HepG2 (cell line): ENCODE measurements around the gene COX5B. TPM values are rescaled to one million over a fixed set of nuclear protein-coding genes. Genes with fewer than 3 reads are reported as not detected.

Source experiments
- ELK4 ChIP-seq: sonication (generic); formaldehyde crosslinking; IDR thresholded peaks from 2 replicates; pipeline ENCODE4 v1.9.0; 2021; ENCODE audit warnings: missing genetic modification reagents, borderline replicate concordance
- FOXK2 ChIP-seq: fragments of 450-650 bp; IDR thresholded peaks from 2 replicates; pipeline ENCODE4 v1.6.1; 2016
- HIC2 ChIP-seq: sonication (generic); formaldehyde crosslinking; IDR thresholded peaks from 2 replicates; pipeline ENCODE4 v1.9.0; 2022; ENCODE audit warnings: low read depth, missing genetic modification reagents
- HMG20B ChIP-seq: conservative IDR thresholded peaks from 2 replicates; pipeline ENCODE4 v1.6.1; 2016; ENCODE audit warnings: missing genetic modification reagents, missing compliant biosample characterization
- HNF4A ChIP-seq: sonication (generic); formaldehyde crosslinking; IDR thresholded peaks from 2 replicates; pipeline ENCODE4 v1.4.0; 2020; ENCODE audit warnings: missing genetic modification reagents
- IKZF1 ChIP-seq: fragments of 450-650 bp; IDR thresholded peaks from 2 replicates; pipeline ENCODE4 v1.7.1; 2016
- KLF15 ChIP-seq: sonication (generic); formaldehyde crosslinking; IDR thresholded peaks from 2 replicates; pipeline ENCODE4 v1.8.1; 2023; ENCODE audit warnings: borderline replicate concordance, mild to moderate bottlenecking, inconsistent platforms, missing genetic modification reagents, mixed read lengths
- POLR2AphosphoS5 ChIP-seq: IDR thresholded peaks from 2 replicates; pipeline ENCODE4 v1.6.1; 2012; ENCODE audit warnings: low read depth, low read length
- RFX1 ChIP-seq: fragments of 450-650 bp; IDR thresholded peaks from 2 replicates; pipeline ENCODE4 v1.6.1; 2017
- SP2 ChIP-seq: sonication (generic); formaldehyde crosslinking; IDR thresholded peaks from 2 replicates; pipeline ENCODE4 v1.5.1; 2020; ENCODE audit warnings: mild to moderate bottlenecking, missing genetic modification reagents
- THAP11 ChIP-seq: IDR thresholded peaks from 2 replicates; pipeline ENCODE4 v1.6.1; 2016; ENCODE audit warnings: missing biosample characterization, missing genetic modification reagents
- ZNF180 ChIP-seq: sonication (generic); formaldehyde crosslinking; IDR thresholded peaks from 2 replicates; pipeline ENCODE4 v1.4.0; 2020; ENCODE audit warnings: low read depth, missing genetic modification reagents, borderline replicate concordance
- ZNF503 ChIP-seq: sonication (generic); formaldehyde crosslinking; IDR thresholded peaks from 2 replicates; pipeline ENCODE4 v1.4.0; 2020; ENCODE audit warnings: missing genetic modification reagents
- ZNF574 ChIP-seq: sonication (generic); formaldehyde crosslinking; IDR thresholded peaks from 2 replicates; pipeline ENCODE4 v1.4.0; 2020; ENCODE audit warnings: missing genetic modification reagents
- ZNF687 ChIP-seq: sonication (generic); formaldehyde crosslinking; IDR thresholded peaks from 2 replicates; pipeline ENCODE4 v1.5.1; 2020; ENCODE audit warnings: mild to moderate bottlenecking, missing genetic modification reagents, moderate library complexity
- ZNF737 ChIP-seq: sonication (generic); formaldehyde crosslinking; IDR thresholded peaks from 2 replicates; pipeline ENCODE4 v1.5.0; 2020; ENCODE audit warnings: missing genetic modification reagents, mild to moderate bottlenecking, borderline replicate concordance
- ZNF773 ChIP-seq: sonication (generic); formaldehyde crosslinking; IDR thresholded peaks from 2 replicates; pipeline ENCODE4 v1.4.0; 2020; ENCODE audit warnings: missing genetic modification reagents, borderline replicate concordance
- polyA plus RNA-seq, 8 experiments: library from polyadenylated mRNA; depleted of rRNA in 3 of 8; stranded (reverse) in 7 of 8; unstranded in 1 of 8; fragments of >200 nt; fragmentation: Illumina TruSeq in 4 of 8; extraction: Trizol in 4 of 8; gene quantifications; 2 replicates each; pipeline versions ENCODE4 v1.2.1 to v1.2.3, GENCODE V29; 2011 to 2016; ENCODE audit warnings: low read depth in 4 of 8, missing spikeins in 1 of 8, mixed read lengths in 1 of 8; ENCODE audit not compliant: insufficient read depth in 1 of 8
- total RNA-seq, 5 experiments: library from RNA; depleted of rRNA; stranded (reverse); fragments of >200 nt; fragmentation: Illumina TruSeq; extraction: Trizol; gene quantifications; 2 replicates each; pipeline ENCODE4 v1.2.3, GENCODE V29; 2016; ENCODE audit warnings: low read depth in 1 of 5

COX5B gene
- total and polyA plus RNA-seq, 2 of the 13 experiments (the other 11 are each of a cell fraction or from before 2014, with no cell fraction given): 453 to 536 TPM

GRCh38 chr2:97697252-97698235, 51.7 kb downstream of the COX5B start (continued):
- TF ChIP-seq FOXK2: no peak
- 0 out of 2 replicates have a peak, but pooled peaks have one; percentile 37 for TF ChIP-seq ZNF574 (CRISPR knock-in tag)
- no peak for TF ChIP-seq ZNF773
- TF ChIP-seq IKZF1: no peak
- no peak for TF ChIP-seq ELK4 (CRISPR knock-in tag)
- TF ChIP-seq HNF4A (CRISPR knock-in tag): no peak
- TF ChIP-seq HIC2 (CRISPR knock-in tag): no peak
- TF ChIP-seq HMG20B (CRISPR knock-in tag): no peak
- no peak for TF ChIP-seq POLR2AphosphoS5
- TF ChIP-seq THAP11: peak; percentile 43; the same call in 1 of the 2 replicates
- TF ChIP-seq SP2 (CRISPR knock-in tag): no peak
- no peak for TF ChIP-seq ZNF687
- TF ChIP-seq ZNF503 (CRISPR knock-in tag): no peak
- no peak for TF ChIP-seq KLF15
- TF ChIP-seq ZNF180: no peak
- no peak for TF ChIP-seq RFX1
- TF ChIP-seq ZNF737 (CRISPR knock-in tag): no peak
